HEK293 (cell line): ENCODE data around the gene PLEKHG4.

Experiments
- BCL11A ChIP-seq: fragments of 450-650 bp; formaldehyde crosslinking; IDR thresholded peaks from 2 replicates; pipeline ENCODE4 v1.5.1; 2016; ENCODE audit warnings: low read depth, missing biosample characterization, missing genetic modification characterization
- HOXC10 ChIP-seq: sonication (generic); formaldehyde crosslinking; IDR thresholded peaks from 2 replicates; pipeline ENCODE4 v1.8.1; 2023; ENCODE audit warnings: mild to moderate bottlenecking, missing genetic modification reagents
- IKZF3 ChIP-seq: fragments of 450-650 bp; IDR thresholded peaks from 2 replicates; pipeline ENCODE4 v1.5.0; 2018; ENCODE audit warnings: missing biosample characterization, mild to moderate bottlenecking, missing genetic modification characterization, moderate library complexity
- MEIS1 ChIP-seq: sonication (generic); formaldehyde crosslinking; IDR thresholded peaks from 2 replicates; pipeline ENCODE4 v1.8.1; 2022; ENCODE audit warnings: missing genetic modification reagents, mild to moderate bottlenecking, borderline replicate concordance
- OSR2 ChIP-seq: fragments of 450-650 bp; formaldehyde crosslinking; IDR thresholded peaks from 2 replicates; pipeline ENCODE4 v1.5.1; 2016; ENCODE audit warnings: missing biosample characterization, missing genetic modification characterization
- OVOL3 ChIP-seq: fragments of 450-650 bp; formaldehyde crosslinking; IDR thresholded peaks from 2 replicates; pipeline ENCODE4 v1.5.1; 2016; ENCODE audit warnings: missing biosample characterization, missing genetic modification characterization
- ZEB2 ChIP-seq: fragments of 450-650 bp; formaldehyde crosslinking; IDR thresholded peaks from 2 replicates; pipeline ENCODE4 v1.5.1; 2016; ENCODE audit warnings: missing biosample characterization, missing genetic modification characterization
- ZNF138 ChIP-seq: fragments of 450-650 bp; formaldehyde crosslinking; IDR thresholded peaks from 2 replicates; pipeline ENCODE4 v1.5.1; 2016; ENCODE audit warnings: missing biosample characterization, missing genetic modification characterization, borderline replicate concordance
- ZNF16 ChIP-seq: fragments of 450-650 bp; formaldehyde crosslinking; IDR thresholded peaks from 2 replicates; pipeline ENCODE4 v1.5.1; 2016; ENCODE audit warnings: low read depth, missing biosample characterization, missing genetic modification characterization
- ZNF211 ChIP-seq: fragments of 450-650 bp; formaldehyde crosslinking; IDR thresholded peaks from 2 replicates; pipeline ENCODE4 v1.5.1; 2016; ENCODE audit warnings: low read depth, missing biosample characterization, missing genetic modification characterization
- ZNF324 ChIP-seq: fragments of 450-650 bp; formaldehyde crosslinking; IDR thresholded peaks from 2 replicates; pipeline ENCODE4 v1.5.1; 2016; ENCODE audit warnings: missing biosample characterization, missing genetic modification characterization
- ZNF514 ChIP-seq: fragments of 450-650 bp; formaldehyde crosslinking; IDR thresholded peaks from 2 replicates; pipeline ENCODE4 v1.5.1; 2016; ENCODE audit warnings: missing biosample characterization, missing genetic modification characterization
- ZNF555 ChIP-seq: fragments of 450-650 bp; formaldehyde crosslinking; conservative IDR thresholded peaks from 2 replicates; pipeline ENCODE4 v1.5.1; 2017; ENCODE audit warnings: missing biosample characterization, mild to moderate bottlenecking, missing genetic modification characterization, inconsistent platforms
- ZNF624 ChIP-seq: fragments of 450-650 bp; formaldehyde crosslinking; IDR thresholded peaks from 2 replicates; pipeline ENCODE4 v1.5.1; 2017; ENCODE audit warnings: missing biosample characterization, missing genetic modification characterization
- ZNF670 ChIP-seq: fragments of 450-650 bp; formaldehyde crosslinking; IDR thresholded peaks from 2 replicates; pipeline ENCODE4 v1.5.1; 2016; ENCODE audit warnings: missing biosample characterization, missing genetic modification characterization, low read depth
- ZNF843 ChIP-seq: fragments of 450-650 bp; formaldehyde crosslinking; IDR thresholded peaks from 2 replicates; pipeline ENCODE4 v1.5.1; 2016; ENCODE audit warnings: missing biosample characterization, missing genetic modification characterization
- TF ChIP-seq, protein P1 (sequence below): fragments of 450-650 bp; formaldehyde crosslinking; IDR thresholded peaks from 2 replicates; pipeline ENCODE4 v1.5.1; 2017; ENCODE audit warnings: missing biosample characterization, mild to moderate bottlenecking, missing genetic modification characterization, moderate library complexity
- TF ChIP-seq, protein P2 (sequence below): fragments of 450-650 bp; formaldehyde crosslinking; IDR thresholded peaks from 2 replicates; pipeline ENCODE4 v1.5.1; 2016; ENCODE audit warnings: missing biosample characterization, missing genetic modification characterization
- TF ChIP-seq, protein P3 (sequence below): fragments of 450-650 bp; formaldehyde crosslinking; IDR thresholded peaks from 2 replicates; pipeline ENCODE4 v1.5.1; 2016; ENCODE audit warnings: missing biosample characterization, missing genetic modification characterization
- TF ChIP-seq, protein P4 (sequence below): fragments of 450-650 bp; IDR thresholded peaks from 2 replicates; pipeline ENCODE4 v1.5.1; 2018; ENCODE audit warnings: missing biosample characterization, mild to moderate bottlenecking, missing genetic modification characterization
- TF ChIP-seq, protein P5 (sequence below): fragments of 450-650 bp; formaldehyde crosslinking; IDR thresholded peaks from 2 replicates; pipeline ENCODE4 v1.5.1; 2017; ENCODE audit warnings: missing biosample characterization, missing genetic modification characterization

PLEKHG4 gene

DNA sequence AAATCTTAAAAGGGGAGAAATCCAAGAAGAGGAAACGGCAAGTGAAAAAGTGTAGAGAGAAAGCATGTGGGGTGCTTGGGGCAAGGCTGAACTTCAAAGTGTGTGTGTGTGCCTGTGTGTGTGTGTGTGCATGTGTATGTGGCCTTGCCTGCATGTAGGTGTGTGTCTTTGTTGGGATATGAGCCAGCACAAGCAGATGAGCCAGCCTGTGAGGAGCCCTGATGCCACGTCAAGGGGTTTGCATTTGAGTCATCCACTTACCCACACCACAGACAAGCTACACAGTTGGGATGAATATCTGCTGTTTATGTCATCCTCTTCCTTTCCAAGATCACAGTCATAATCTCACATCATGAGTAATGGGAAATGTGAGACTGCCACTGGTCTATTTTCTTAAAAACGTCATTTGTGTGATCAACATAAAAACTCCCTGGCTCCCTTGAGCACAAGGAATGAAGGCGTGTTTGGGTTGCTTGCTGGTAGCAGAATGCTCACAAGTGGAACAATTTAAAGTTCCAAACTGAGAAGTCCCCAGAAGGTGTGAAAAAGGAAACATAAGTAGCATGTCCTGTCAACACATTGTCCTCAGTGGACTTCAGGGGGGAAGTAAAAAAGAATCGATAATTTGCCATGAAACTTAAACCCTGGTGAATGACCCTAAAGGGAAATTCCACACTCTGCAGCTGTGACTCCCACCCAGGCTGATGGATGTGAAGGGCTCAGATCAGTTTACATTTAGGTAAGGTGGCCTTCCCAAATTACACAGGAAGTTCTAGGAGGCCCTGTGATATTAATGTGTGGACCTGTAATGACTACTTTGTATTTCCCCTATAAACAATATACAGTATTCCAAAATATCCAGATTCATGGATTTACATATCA is 32.5 kb downstream of the PLEKHG4 start (continued):
- TF ChIP-seq, protein P1, sequence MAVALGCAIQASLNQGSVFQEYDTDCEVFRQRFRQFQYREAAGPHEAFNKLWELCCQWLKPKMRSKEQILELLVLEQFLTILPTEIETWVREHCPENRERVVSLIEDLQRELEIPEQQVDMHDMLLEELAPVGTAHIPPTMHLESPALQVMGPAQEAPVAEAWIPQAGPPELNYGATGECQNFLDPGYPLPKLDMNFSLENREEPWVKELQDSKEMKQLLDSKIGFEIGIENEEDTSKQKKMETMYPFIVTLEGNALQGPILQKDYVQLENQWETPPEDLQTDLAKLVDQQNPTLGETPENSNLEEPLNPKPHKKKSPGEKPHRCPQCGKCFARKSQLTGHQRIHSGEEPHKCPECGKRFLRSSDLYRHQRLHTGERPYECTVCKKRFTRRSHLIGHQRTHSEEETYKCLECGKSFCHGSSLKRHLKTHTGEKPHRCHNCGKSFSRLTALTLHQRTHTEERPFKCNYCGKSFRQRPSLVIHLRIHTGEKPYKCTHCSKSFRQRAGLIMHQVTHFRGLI (tag by site-specific recombination) = no peak
- TF ChIP-seq IKZF3 (tag by site-specific recombination) = peak; percentile 29; the same call in 1 of the 2 replicates
- TF ChIP-seq ZNF138 = no peak
- TF ChIP-seq ZNF843 (tag by site-specific recombination) = peak; percentile 68; the same call in 1 of the 2 replicates
- TF ChIP-seq, protein P2, sequence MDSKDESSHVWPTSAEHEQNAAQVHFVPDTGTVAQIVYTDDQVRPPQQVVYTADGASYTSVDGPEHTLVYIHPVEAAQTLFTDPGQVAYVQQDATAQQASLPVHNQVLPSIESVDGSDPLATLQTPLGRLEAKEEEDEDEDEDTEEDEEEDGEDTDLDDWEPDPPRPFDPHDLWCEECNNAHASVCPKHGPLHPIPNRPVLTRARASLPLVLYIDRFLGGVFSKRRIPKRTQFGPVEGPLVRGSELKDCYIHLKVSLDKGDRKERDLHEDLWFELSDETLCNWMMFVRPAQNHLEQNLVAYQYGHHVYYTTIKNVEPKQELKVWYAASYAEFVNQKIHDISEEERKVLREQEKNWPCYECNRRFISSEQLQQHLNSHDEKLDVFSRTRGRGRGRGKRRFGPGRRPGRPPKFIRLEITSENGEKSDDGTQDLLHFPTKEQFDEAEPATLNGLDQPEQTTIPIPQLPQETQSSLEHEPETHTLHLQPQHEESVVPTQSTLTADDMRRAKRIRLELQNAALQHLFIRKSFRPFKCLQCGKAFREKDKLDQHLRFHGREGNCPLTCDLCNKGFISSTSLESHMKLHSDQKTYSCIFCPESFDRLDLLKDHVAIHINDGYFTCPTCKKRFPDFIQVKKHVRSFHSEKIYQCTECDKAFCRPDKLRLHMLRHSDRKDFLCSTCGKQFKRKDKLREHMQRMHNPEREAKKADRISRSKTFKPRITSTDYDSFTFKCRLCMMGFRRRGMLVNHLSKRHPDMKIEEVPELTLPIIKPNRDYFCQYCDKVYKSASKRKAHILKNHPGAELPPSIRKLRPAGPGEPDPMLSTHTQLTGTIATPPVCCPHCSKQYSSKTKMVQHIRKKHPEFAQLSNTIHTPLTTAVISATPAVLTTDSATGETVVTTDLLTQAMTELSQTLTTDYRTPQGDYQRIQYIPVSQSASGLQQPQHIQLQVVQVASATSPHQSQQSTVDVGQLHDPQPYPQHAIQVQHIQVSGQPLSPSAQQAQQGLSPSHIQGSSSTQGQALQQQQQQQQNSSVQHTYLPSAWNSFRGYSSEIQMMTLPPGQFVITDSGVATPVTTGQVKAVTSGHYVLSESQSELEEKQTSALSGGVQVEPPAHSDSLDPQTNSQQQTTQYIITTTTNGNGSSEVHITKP = peak; percentile 67
- TF ChIP-seq ZNF16 (tag by site-specific recombination) = no peak
- TF ChIP-seq, protein P3, sequence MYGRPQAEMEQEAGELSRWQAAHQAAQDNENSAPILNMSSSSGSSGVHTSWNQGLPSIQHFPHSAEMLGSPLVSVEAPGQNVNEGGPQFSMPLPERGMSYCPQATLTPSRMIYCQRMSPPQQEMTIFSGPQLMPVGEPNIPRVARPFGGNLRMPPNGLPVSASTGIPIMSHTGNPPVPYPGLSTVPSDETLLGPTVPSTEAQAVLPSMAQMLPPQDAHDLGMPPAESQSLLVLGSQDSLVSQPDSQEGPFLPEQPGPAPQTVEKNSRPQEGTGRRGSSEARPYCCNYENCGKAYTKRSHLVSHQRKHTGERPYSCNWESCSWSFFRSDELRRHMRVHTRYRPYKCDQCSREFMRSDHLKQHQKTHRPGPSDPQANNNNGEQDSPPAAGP (tag by site-specific recombination) = peak; percentile 92; the same call in 1 of the 2 replicates
- TF ChIP-seq ZNF211 (tag by site-specific recombination) = no peak
- TF ChIP-seq, protein P4, sequence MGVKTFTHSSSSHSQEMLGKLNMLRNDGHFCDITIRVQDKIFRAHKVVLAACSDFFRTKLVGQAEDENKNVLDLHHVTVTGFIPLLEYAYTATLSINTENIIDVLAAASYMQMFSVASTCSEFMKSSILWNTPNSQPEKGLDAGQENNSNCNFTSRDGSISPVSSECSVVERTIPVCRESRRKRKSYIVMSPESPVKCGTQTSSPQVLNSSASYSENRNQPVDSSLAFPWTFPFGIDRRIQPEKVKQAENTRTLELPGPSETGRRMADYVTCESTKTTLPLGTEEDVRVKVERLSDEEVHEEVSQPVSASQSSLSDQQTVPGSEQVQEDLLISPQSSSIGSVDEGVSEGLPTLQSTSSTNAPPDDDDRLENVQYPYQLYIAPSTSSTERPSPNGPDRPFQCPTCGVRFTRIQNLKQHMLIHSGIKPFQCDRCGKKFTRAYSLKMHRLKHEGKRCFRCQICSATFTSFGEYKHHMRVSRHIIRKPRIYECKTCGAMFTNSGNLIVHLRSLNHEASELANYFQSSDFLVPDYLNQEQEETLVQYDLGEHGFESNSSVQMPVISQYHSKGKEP (tag by site-specific recombination) = no peak
- TF ChIP-seq BCL11A (tag by site-specific recombination) = 0 out of 2 replicates have a peak, but pooled peaks have one; percentile 12
- TF ChIP-seq ZNF324 (tag by site-specific recombination) = peak; percentile 44; the same call in 1 of the 2 replicates
- no peak for TF ChIP-seq ZNF555 (tag by site-specific recombination)
- peak; percentile 93 for TF ChIP-seq ZEB2
- TF ChIP-seq HOXC10 (CRISPR knock-in tag) = no peak
- peak; percentile 9; the same call in 1 of the 2 replicates for TF ChIP-seq OVOL3 (tag by site-specific recombination)
- TF ChIP-seq, protein P5, sequence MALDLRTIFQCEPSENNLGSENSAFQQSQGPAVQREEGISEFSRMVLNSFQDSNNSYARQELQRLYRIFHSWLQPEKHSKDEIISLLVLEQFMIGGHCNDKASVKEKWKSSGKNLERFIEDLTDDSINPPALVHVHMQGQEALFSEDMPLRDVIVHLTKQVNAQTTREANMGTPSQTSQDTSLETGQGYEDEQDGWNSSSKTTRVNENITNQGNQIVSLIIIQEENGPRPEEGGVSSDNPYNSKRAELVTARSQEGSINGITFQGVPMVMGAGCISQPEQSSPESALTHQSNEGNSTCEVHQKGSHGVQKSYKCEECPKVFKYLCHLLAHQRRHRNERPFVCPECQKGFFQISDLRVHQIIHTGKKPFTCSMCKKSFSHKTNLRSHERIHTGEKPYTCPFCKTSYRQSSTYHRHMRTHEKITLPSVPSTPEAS = peak; percentile 93
- TF ChIP-seq ZNF624 (tag by site-specific recombination) = no peak
- no peak for TF ChIP-seq MEIS1
- peak; percentile 93 for TF ChIP-seq OSR2 (tag by site-specific recombination)
- TF ChIP-seq ZNF670 (tag by site-specific recombination) = no peak
- no peak for TF ChIP-seq ZNF514 (tag by site-specific recombination)
